Right lobe of liver (tissue), 6 donors: ENCODE results near the gene ALKBH3. TPM values are rescaled to one million over a fixed set of nuclear protein-coding genes. Genes with fewer than 3 reads are reported as not detected.

ENCODE experiments used
- ATAC-seq, 4 donors: fragments of 200-7000 bp; cut with Tn5 transposase; one replicate each; pipeline ENCODE4 v1.9.1; 2020; ENCODE audit warnings: mild to moderate bottlenecking in 4 of 4, moderate library complexity in 4 of 4
- DNase-seq, 3 donors: peaks; one replicate each; pipeline ENCODE4 v3.0.0-alpha.2; 2020
- H3K27ac ChIP-seq, 3 donors: fragments of 200-600 bp; one replicate each; pipeline ENCODE4 v1.8.0; 2022
- H3K27me3 ChIP-seq, 2 donors: fragments of 200-600 bp; one replicate each; pipeline ENCODE4 v1.8.0; 2022
- H3K36me3 ChIP-seq, 4 donors: fragments of 200-600 bp; sonication (generic) in 1 of 4; one replicate each; pipeline versions ENCODE4 v1.5.1 to v1.8.0; 2017 to 2022; ENCODE audit warnings: control low read depth in 1 of 4
- H3K4me1 ChIP-seq, 4 donors: fragments of 200-600 bp; sonication (generic) in 1 of 4; one replicate each; pipeline versions ENCODE4 v1.5.1 to v1.8.0; 2017 to 2022; ENCODE audit warnings: control low read depth in 1 of 4
- H3K4me3 ChIP-seq, 3 donors: fragments of 200-600 bp; one replicate each; pipeline ENCODE4 v1.8.0; 2022
- H3K9me3 ChIP-seq, 4 donors: fragments of 200-600 bp; sonication (generic) in 1 of 4; one replicate each; pipeline versions ENCODE4 v1.5.1 to v1.8.0; 2017 to 2022; ENCODE audit warnings: control low read depth in 1 of 4
- POLR2A ChIP-seq: fragments of 450-650 bp; IDR thresholded peaks from one replicate; pipeline ENCODE4 v1.6.1; 2017; ENCODE audit warnings: antibody characterized with exemption, mild to moderate bottlenecking
- WGBS: methylation state at CpG from one replicate; pipeline ENCODE4 v1.1.6; 2018; ENCODE audit warnings: low coverage, low lambda C conversion rate; ENCODE audit not compliant: insufficient coverage; ENCODE audit errors: missing lambda C conversion rate; 5-methylcytosine and 5-hydroxymethylcytosine counted together
- intact Hi-C, 2 donors: fragments of 100-400 bp; cut with DNase I; formaldehyde crosslinking; loops; one replicate each; pipeline versions ENCODE4 v1.11.2 to v1.14.1; 2022
- total RNA-seq, 6 experiments: library from RNA; depleted of rRNA in 2 of 6; stranded (reverse); fragments of >200 nt in 2 of 6; fragmentation: NEBNext Ultra II Directional in 3 of 6; extraction: Animal tissue kit (Norgen Biotek cat#: 25700) in 3 of 6; gene quantifications; one replicate each; pipeline versions ENCODE4 v1.1.0 to v1.2.4, GENCODE V29; 2016 to 2023
- TF ChIP-seq, protein P1 (sequence below), 4 donors: fragments of 200-600 bp in 3 of 4; fragments of 450-650 bp in 1 of 4; IDR thresholded peaks; one replicate each; pipeline versions ENCODE4 v1.5.1 to v1.8.0; 2016 to 2022; ENCODE audit warnings: antibody characterized with exemption in 4 of 4, mild to moderate bottlenecking in 2 of 4
- donor health status: DM: no; HTN: yes; CAD: no.
- donor health status: DM: no; HTN: no; CAD: no.
- donor health status: DM: no; HTN: no; CAD: no.
- donor health status: DM: no; HTN: yes; CAD: no.
- donor health status: DM: no; HTN: yes; CAD: no.

Gene ALKBH3
- total RNA-seq, 6 experiments from 2014 or later, result 11.2 to 20.2 (median 17.0) TPM

- peaks cover 3 to 12% (median 7%) of the 10 kb centered on the region in 4 donors for H3K36me3 ChIP-seq
- 60% methylated on average over 2 of the region's 2 CpGs for WGBS
- H3K9me3 ChIP-seq, result no peaks in the 10 kb centered on the region
- H3K27me3 ChIP-seq, result no peaks in the 10 kb centered on the region
- H3K4me1 ChIP-seq, result no peaks in the 10 kb centered on the region
- no peak for TF ChIP-seq POLR2A
- TF ChIP-seq, protein P1, sequence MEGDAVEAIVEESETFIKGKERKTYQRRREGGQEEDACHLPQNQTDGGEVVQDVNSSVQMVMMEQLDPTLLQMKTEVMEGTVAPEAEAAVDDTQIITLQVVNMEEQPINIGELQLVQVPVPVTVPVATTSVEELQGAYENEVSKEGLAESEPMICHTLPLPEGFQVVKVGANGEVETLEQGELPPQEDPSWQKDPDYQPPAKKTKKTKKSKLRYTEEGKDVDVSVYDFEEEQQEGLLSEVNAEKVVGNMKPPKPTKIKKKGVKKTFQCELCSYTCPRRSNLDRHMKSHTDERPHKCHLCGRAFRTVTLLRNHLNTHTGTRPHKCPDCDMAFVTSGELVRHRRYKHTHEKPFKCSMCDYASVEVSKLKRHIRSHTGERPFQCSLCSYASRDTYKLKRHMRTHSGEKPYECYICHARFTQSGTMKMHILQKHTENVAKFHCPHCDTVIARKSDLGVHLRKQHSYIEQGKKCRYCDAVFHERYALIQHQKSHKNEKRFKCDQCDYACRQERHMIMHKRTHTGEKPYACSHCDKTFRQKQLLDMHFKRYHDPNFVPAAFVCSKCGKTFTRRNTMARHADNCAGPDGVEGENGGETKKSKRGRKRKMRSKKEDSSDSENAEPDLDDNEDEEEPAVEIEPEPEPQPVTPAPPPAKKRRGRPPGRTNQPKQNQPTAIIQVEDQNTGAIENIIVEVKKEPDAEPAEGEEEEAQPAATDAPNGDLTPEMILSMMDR (IDR thresholded peaks at IDR 0.05), result no peak
- peak; percentile 42 to 71 (median 69) for ATAC-seq
- H3K4me3 ChIP-seq, result no peak overlapping the region
- intact Hi-C loops, result no loop called here
- peak overlapping the region in 2 of 3 donors; percentile 47 to 76 for H3K27ac ChIP-seq
- DNase-seq, result no peak
Observed at GRCh38 chr11:43905813-43906241, 25.2 kb downstream of the ALKBH3 start.

- 85% methylated on average over 4 of the region's 4 CpGs for WGBS
- no peak overlapping the region for H3K4me3 ChIP-seq
- no peaks in the 10 kb centered on the region for H3K9me3 ChIP-seq
- H3K36me3 ChIP-seq, result peaks cover 2 to 6% (median 4%) of the 10 kb centered on the region in 4 donors
- ATAC-seq, result no peak
- no peak for DNase-seq
- H3K4me1 ChIP-seq, result no peaks in the 10 kb centered on the region
- H3K27me3 ChIP-seq, result no peaks in the 10 kb centered on the region
- intact Hi-C loops, result no loop called here
- no peak overlapping the region for H3K27ac ChIP-seq
- TF ChIP-seq, protein P1 (IDR thresholded peaks at IDR 0.05), result no peak
- TF ChIP-seq POLR2A, result no peak
Observed at GRCh38 chr11:43907028-43907975, 26.7 kb downstream of the ALKBH3 start.

- TF ChIP-seq POLR2A, result no peak
- TF ChIP-seq, protein P1 (IDR thresholded peaks at IDR 0.05), result no peak
- ATAC-seq (no peak), DNase-seq (no peak)
- Histone ChIP-seq H3K36me3 (peaks cover 0 to 6% (median 2%) of the 10 kb centered on the region in 4 donors), H3K4me1 (no peaks in the 10 kb centered on the region), H3K27ac (no peak overlapping the region), H3K4me3 (no peak overlapping the region), H3K9me3 (no peaks in the 10 kb centered on the region), H3K27me3 (no peaks in the 10 kb centered on the region)
- WGBS, result 83% methylated on average over 2 of the region's 2 CpGs
- intact Hi-C loops, result no loop called here
Observed at GRCh38 chr11:43908191-43908590, 27.6 kb downstream of the ALKBH3 start.

DNA sequence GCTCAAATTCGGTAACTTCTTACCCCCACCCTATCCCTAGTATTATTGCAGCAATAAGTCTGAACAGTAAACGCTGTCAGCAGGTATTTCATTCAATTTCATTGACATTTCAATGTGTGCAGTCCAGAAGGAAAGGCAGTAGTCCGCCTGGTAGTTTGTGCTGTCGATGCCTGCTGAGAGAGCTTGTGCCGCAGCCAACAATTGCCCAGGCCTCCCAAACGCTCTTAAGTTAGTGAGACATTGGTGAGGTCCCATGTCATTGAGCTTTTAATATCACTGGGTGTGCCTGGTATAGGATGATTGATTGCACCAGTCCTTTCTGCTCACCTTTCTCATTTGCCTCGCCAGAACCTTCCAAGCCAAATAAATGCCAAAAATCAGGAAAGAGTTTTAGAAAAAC lies 28.1 kb downstream of the ALKBH3 start:
- Histone ChIP-seq H3K36me3 (peaks cover 0 to 6% (median 3%) of the 10 kb centered on the region in 4 donors), H3K27me3 (no peaks in the 10 kb centered on the region), H3K4me1 (no peaks in the 10 kb centered on the region), H3K27ac (no peak overlapping the region), H3K9me3 (no peaks in the 10 kb centered on the region), H3K4me3 (no peak overlapping the region)
- ATAC-seq (no peak), DNase-seq (no peak)
- 92% methylated on average over 7 of the region's 7 CpGs for WGBS
- no peak for TF ChIP-seq POLR2A
- TF ChIP-seq, protein P1 (IDR thresholded peaks at IDR 0.05), result no peak
- intact Hi-C loops, result no loop called here
